SK-N-MC (cell line): ENCODE results near the gene AKAP10.

Experiments
- DNase-seq: peaks from one replicate; pipeline ENCODE4 v3.0.0-alpha.2; 2011; ENCODE audit warnings: low read depth, low spot score
- H3K27ac ChIP-seq: fragments of 200-600 bp; sonication (generic); 2 replicates; pipeline ENCODE4 v1.5.1; 2016; ENCODE audit warnings: mixed run types
- H3K36me3 ChIP-seq: fragments of 200-600 bp; sonication (generic); 2 replicates; pipeline ENCODE4 v1.6.1; 2017; ENCODE audit warnings: antibody characterized with exemption, low read length, mixed read lengths; ENCODE audit not compliant: insufficient read depth
- H3K4me3 ChIP-seq: fragments of 200-600 bp; sonication (generic); 2 replicates; pipeline ENCODE4 v1.5.1; 2016
- H3K9ac ChIP-seq: fragments of 200-600 bp; sonication (generic); 2 replicates; pipeline ENCODE4 v1.8.0; 2017; ENCODE audit warnings: mixed run types, mixed read lengths; ENCODE audit not compliant: insufficient read length
- H3K9me3 ChIP-seq: fragments of 200-600 bp; sonication (generic); 2 replicates; pipeline ENCODE4 v1.6.1; 2017; ENCODE audit warnings: low read depth, mild to moderate bottlenecking, antibody characterized with exemption, low read length, moderate library complexity, mixed read lengths
- EZH2 ChIP-seq: fragments of 200-600 bp; sonication (generic); IDR thresholded peaks from one replicate; pipeline ENCODE4 v1.6.1; 2017; ENCODE audit warnings: antibody characterized with exemption
- FOXP2 ChIP-seq: optimal IDR thresholded peaks from 2 replicates; pipeline ENCODE3; 2011; ENCODE audit warnings: mild to moderate bottlenecking, moderate library complexity; ENCODE audit not compliant: insufficient read depth; ENCODE audit errors: extremely low read length, control extremely low read depth

The AKAP10 gene

DNA sequence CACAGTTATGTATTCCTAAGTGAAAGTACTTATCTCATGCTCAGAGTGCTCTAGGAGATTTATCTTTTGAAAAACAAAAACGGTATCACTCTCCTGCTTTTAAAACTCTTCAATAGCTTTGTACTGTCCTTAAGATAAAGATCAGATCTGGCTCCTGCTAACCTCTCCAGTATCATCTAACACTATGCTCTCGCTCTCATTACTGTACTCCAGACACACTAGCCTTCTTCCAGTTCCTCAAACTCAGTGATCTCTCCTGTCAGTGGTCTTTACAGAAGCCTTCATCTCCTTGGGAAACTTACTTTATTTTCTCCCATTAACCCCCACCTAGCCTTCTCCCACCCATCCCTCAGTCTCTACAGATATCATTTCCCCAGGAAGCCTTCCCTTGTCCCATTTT, 120.0 kb downstream of the AKAP10 start:
- H3K36me3 ChIP-seq, result no peaks in the 10 kb centered on the region
- no peak overlapping the region for H3K9ac ChIP-seq
- H3K27ac ChIP-seq, result no peak overlapping the region
- DNase-seq, result no peak
- H3K4me3 ChIP-seq, result no peak overlapping the region
- TF ChIP-seq EZH2 (no peak), FOXP2 (no peak)
- H3K9me3 ChIP-seq, result no peaks in the 10 kb centered on the region
